Measurements from ENCODE around the gene KCNIP3.

The KCNIP3 gene

DNA sequence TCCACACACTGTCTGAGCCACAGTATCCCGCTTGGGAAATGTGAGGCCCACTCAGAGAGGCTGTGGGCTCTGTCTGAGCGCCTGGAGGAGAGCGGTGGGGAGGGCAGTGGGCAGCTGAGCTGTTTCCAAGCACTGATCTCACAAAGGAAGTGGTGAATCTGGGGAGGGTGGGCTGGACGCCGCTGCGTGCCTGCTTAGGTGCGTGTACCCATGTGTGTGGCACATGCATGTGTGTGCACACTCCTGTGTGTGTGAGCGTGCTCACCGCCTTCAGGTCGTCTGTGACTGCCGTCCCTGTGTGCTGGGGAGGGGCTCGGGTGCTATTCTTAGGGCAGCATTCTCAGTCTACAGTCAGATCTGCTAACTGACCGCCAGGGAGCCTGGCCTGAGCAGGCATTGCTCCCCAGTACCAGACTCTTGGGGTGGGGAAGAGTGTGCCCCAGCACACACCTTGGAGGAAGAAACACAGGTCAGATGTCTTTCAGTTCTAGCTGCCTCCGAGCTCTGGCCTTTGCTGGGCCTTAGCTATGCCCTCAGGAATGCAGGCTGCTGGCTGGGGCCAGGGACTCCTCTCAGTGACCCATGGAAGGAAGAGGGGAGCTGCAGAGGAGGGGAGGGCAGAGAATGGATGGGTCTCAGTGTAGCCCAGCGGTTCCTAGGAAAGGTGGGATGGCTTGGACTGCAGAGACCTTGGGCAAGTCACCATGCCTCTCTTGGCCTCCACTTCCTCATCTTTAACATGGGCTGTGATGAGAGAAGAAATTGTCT is 31.4 kb downstream of the KCNIP3 start:
- no peak overlapping the region for H3K4me3 ChIP-seq (ENCODE audit: low read depth, low read length)
- ChIA-PET CTCF (interaction anchor here (1.1 to 3.1 kb wide), 2 partner anchors 17 kb away, joined by 5 to 11 read pairs; no protein-coding TSS in a partner anchor), POLR2A (interaction anchor here (0.6 kb wide), 1 partner anchor 11 kb away, joined by 3 read pairs; no protein-coding TSS in a partner anchor)
- TF ChIP-seq, protein P1, sequence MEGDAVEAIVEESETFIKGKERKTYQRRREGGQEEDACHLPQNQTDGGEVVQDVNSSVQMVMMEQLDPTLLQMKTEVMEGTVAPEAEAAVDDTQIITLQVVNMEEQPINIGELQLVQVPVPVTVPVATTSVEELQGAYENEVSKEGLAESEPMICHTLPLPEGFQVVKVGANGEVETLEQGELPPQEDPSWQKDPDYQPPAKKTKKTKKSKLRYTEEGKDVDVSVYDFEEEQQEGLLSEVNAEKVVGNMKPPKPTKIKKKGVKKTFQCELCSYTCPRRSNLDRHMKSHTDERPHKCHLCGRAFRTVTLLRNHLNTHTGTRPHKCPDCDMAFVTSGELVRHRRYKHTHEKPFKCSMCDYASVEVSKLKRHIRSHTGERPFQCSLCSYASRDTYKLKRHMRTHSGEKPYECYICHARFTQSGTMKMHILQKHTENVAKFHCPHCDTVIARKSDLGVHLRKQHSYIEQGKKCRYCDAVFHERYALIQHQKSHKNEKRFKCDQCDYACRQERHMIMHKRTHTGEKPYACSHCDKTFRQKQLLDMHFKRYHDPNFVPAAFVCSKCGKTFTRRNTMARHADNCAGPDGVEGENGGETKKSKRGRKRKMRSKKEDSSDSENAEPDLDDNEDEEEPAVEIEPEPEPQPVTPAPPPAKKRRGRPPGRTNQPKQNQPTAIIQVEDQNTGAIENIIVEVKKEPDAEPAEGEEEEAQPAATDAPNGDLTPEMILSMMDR (IDR thresholded peaks at IDR 0.05; ENCODE audit: insufficient read depth, low read length, missing control alignments): no peak
- no peak for DNase-seq (ENCODE audit: low read depth, low spot score)

DNA sequence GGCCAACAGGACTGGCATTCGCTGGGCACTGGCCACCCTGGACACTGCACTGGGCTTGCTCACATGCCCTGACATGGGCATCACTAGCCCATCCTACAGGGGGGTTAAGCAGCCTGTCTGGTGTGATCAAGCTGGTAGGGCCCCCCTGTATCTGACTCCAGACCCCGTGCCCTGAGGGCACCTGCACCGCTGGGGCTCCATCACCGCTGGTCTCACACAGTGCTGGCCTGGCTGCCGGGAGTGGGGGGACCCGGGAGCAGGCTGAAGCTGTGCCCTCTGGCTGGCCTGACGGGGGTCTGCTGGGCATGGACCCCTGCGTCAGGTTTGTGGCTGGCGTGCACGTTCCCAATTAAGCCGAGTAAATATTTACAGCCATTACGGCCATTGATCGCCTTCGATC is 32.3 kb downstream of the KCNIP3 start:
- TF ChIP-seq, protein P1 (IDR thresholded peaks at IDR 0.05; ENCODE audit: insufficient read depth, low read length, missing control alignments): no peak
- no peak for DNase-seq (ENCODE audit: low read depth, low spot score)
- ChIA-PET POLR2A (no interaction called here), CTCF (interaction anchor here (3.1 kb wide), 1 partner anchor 16 kb away, joined by 11 read pairs; no protein-coding TSS in a partner anchor)
- no peak overlapping the region for H3K4me3 ChIP-seq (ENCODE audit: low read depth, low read length)

DNA sequence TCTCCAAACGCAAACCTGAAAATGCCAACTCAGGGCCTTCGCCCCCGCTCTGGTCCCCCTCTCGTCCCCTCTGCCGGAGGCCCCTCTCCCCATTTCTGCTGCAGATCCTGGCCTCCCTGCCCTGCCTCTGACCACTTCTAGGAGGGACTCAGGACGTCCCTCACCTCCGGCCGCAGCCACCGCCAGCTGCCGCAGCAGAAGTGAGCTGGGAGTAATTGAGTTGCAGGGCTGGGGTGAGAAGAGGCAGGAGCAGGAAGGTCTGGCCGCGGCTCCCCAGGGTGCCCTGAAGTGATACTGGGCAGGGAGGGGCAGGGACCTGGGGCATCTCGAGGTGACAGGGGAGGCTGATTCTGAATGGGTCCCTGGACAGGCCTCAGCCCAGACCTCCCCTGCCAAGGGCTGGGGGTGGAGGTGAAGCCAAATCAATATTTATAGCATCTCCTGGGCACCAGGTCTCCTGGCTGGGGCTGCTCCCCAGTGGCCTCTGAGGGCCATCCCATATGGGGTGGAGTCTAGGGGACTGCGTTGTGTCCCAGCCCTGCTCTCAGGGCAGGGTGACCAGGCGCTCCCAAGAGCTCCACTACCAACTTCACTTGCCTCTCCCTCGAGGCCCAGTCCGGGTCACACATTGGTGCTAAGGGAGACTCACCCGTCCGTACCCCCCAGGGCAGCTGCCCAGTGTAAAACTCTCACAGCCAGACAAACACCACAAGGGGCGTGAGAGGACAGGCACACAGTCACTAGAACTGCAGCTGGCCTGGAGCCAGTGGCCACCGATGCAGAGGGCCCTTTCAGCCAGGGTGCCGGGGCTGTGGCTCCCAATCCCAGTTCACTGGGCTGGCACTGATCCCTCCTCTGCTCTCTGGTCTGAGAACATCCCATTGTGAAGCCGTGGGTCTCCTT is 33.0 kb downstream of the KCNIP3 start:
- no peak overlapping the region for H3K4me3 ChIP-seq (ENCODE audit: low read depth, low read length)
- TF ChIP-seq, protein P1 (IDR thresholded peaks at IDR 0.05; ENCODE audit: insufficient read depth, low read length, missing control alignments): no peak
- DNase-seq (ENCODE audit: low read depth, low spot score): no peak
- CTCF ChIA-PET: interaction anchor here (0.9 to 3.1 kb wide), 3 partner anchors 9 to 15 kb away, joined by 3 to 11 read pairs (median 3); no protein-coding TSS in a partner anchor
- POLR2A ChIA-PET: no interaction called here

DNA sequence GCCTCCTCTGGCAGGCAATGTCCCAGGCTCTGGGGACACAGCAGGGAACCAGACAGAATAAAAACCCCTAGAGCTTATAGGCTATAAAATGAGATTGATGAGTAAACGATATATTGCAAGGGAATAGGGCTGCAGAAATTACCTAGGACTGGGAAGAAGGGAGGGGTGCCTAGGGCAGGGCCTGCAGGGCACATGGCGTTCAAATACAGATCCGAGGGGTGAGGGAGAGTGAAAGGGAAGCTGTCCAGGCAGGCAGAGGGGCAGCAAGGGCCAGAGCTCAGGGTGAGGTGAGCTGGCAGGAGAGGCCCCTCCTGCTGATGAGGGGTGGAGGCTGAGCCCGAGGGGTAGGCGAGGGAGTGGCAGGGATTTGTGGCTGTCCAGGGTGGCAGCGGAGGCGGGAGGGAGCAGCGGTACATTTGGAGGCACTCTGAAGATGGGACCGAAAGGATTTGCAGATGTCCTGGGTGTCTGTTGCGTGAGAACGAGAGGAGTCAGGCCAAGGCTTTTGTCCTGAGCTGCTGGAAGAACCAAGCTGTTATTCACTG is 33.7 kb downstream of the KCNIP3 start:
- no peak overlapping the region for H3K4me3 ChIP-seq (ENCODE audit: low read depth, low read length)
- POLR2A ChIA-PET: no interaction called here
- DNase-seq (ENCODE audit: low read depth, low spot score): no peak
- CTCF ChIA-PET: interaction anchor here (0.9 to 3.1 kb wide), 3 partner anchors 10 to 15 kb away, joined by 3 to 11 read pairs (median 3); no protein-coding TSS in a partner anchor
- TF ChIP-seq, protein P1 (IDR thresholded peaks at IDR 0.05; ENCODE audit: insufficient read depth, low read length, missing control alignments): no peak

DNA sequence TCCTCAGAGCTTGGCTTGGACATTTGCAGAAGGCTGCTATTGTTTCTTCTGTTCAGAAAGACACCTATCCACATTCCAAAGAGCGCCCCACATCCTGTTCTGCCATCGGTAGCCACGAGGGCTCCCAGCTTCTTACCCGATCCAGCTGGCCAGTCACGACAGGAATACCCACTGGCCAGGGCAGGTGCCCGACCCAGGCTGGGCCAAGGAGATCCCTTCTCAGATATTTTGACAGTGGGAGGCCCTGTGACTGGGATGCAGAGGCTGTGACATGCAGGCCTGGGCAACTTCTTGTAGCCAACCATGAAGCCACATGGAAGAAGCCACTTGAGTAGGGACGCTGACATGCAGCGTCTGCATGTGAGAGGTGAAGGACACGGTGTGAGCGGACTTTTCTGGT is 34.5 kb downstream of the KCNIP3 start:
- no peak for DNase-seq (ENCODE audit: low read depth, low spot score)
- TF ChIP-seq, protein P1 (IDR thresholded peaks at IDR 0.05; ENCODE audit: insufficient read depth, low read length, missing control alignments): no peak
- POLR2A ChIA-PET: no interaction called here
- CTCF ChIA-PET: interaction anchor here (3.1 kb wide), 1 partner anchor 14 kb away, joined by 11 read pairs; no protein-coding TSS in a partner anchor
- no peak overlapping the region for H3K4me3 ChIP-seq (ENCODE audit: low read depth, low read length)
